NCI-H1694 (cell line): Measurements from ENCODE around the gene SMAD9.

ENCODE experiments used
- DNase-seq: peaks from one replicate; lab custom pipeline; 2025; lab: John Stamatoyannopoulos, UW

The SMAD9 gene

DNA sequence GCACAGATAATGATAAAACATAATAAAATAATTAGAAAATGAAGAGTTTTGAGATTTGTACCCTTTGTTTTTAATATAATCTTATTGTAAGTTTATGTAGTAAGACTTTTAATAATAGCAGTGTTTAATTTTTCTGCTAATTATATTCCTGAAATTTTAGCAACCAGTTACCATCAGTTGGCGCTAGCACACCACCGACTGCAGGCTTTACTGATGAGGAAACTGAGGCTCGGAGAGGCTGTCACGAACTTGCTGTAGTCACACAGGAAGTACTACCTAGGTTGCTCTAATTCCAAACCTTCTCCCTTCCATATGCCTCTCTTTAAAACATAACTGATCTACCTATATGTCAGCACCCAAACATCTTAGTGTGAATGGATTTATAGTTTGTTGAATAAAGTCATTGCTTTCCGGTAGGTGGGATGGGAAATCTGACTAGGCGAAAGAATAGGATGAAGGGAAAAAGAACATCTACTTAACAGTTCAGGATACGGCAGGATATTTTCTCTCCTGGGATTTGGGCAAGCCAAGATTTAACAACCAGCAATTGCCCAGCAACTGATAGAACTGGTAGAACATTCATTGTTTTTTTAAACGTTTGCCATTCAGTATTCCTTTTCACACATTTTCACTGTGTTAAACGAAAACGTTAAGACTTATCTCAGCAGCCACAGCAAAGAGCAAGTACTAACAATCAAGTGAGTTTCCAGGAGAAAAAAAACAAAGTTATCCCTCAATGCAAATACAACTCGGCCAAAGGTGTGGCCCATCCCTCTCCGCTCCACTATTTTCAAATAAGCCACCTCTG, 101.8 kb downstream of the SMAD9 start:
- no peak for DNase-seq

DNA sequence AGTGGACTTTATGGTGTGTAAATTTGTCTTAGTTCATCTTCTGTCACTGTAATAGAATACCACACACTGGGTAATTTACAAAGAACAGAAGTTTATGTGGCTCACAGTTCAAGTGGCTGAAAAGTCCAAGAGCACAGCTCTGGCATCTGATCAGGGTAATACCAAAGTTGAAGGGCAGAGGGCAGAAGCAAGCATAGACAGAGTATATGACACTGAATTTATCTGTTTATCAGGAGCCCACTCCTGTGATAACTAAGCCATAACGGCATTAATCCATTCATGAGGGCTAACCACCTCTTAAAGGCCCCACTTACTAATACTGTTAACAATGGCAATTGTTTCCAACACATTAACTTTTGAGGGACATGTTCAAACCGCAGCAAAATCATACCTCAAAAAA, 105.0 kb downstream of the SMAD9 start:
- DNase-seq: no peak

DNA sequence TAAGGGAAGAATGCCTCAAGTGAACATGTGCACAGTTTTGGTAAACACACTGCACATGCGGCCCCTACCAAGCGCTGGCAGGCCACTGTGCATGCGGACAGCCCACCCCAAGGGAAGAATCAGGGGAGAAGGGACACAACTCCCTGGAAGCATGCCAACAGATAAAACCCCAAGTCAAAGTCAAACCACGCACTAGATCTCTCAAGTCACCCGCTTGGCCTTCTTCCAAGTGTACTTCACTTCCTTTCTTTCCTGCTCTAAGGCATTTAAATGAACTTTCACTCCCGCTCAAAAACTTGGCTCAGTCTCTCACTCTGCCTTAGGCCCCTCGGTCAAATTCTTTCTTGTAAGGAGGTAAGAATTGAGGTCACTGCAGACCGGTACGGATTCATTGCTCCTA, 105.6 kb downstream of the SMAD9 start:
- DNase-seq: no peak

DNA sequence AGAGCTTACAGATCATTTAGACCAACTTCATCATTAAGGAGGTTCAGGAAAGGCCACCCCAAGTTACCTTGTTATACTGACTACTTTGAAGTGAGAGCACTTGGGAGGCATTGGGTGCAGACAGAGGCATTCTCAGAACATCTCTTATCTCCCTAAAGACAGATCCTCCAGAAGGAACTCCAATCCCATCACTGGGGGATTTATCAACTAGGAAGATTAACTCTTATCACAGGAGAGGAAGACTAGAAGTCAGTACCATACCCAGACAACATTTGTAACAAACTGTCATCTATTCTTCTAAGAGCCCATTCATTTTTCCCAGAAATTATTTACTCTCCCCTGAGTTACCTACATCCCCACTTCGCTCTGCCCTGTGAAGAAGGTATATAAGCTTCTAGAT, 106.8 kb downstream of the SMAD9 start:
- DNase-seq: no peak

DNA sequence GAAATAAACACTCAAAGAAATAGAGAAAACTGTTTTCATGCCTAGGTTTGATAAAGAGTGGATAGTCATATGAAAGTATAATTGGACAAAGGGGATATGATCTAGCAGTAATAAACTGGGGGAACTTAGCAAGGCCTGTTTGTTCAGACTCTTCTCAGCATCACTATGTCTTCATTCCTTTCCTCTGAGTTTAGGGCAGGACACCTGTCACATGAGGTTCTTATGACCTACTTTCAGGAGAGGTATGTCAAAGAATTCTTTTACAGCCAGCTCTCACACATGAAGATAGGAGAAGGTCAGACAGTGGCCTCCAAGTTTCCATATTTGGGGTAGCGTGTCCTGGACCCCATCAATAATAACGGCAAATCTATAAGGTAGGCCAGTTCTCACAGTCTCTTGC, 112.4 kb downstream of the SMAD9 start:
- no peak for DNase-seq

DNA sequence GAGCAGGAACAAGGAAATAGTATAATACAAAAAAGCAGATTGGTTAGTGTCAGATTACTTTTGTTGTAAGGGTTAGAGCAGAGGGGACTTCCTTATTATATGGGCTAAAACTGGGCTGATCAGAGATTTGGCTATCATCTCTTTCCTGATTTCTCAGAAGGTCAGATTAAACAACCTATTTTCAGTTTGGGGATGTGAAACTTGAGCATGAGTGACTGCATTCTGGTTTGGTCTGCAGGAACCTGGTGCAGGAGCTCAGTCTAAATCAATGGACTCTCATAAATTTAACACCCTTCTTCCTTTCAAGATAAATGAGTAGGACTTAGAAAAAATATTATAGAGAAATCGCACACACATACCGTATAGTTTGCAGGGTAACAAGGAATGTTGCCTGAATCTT, 113.9 kb downstream of the SMAD9 start:
- DNase-seq: no peak

DNA sequence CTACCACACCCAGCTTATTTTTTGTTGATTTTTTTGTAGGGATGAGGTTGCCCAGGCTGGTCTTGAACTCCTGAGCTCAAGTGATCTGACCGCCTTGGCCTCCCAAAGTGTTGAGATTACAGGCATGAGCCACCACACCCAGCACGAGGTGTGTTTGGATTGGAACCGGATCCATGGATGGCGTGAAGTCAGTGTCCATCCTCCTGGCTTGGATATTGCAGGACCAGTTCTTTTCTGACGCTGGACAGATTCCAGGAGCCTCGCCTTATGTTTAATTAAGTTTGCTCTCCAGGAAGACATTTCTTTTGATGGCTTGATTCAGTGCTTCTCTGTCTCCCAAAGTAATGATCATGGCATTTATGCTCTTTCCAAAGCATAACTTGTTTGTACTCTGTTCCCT, 115.5 kb downstream of the SMAD9 start:
- DNase-seq: no peak

DNA sequence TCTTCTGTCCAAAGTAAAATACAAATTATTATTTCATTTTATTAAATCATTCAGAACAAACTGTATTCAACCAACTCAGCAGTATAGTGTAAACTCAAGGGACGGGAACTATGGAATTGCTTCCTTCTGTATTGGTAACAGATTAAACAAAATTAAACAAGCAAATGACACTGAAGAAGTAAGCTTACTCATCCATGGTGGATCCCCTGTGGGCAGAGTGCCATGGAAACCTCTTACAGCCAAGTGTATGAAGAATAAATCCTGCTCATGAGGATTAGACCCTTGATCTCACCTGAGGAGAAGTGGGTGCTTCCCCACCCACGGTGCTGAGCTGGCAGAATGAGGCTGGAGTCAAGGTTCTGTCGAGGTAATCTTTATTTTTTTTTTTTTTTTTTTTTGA, 119.0 kb downstream of the SMAD9 start:
- no peak for DNase-seq

DNA sequence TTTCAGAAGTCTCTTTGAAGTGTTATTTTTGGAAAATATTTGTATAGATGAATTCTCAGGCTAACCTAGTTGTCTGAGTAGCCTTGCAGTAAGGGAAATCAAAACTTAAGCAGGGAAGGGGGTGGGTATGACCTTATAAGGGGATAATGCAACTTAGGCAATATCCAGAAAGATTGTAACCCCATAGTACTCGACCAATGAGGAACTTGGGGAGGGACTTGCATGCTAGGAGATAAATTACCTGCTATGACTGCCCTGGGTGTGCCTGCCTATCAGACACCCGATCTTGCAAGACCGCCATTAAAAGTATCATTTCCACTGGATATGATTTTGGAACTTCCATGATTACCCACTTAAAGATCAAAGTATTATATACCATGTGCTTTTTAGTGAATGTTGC, 124.0 kb downstream of the SMAD9 start:
- no peak for DNase-seq

DNA sequence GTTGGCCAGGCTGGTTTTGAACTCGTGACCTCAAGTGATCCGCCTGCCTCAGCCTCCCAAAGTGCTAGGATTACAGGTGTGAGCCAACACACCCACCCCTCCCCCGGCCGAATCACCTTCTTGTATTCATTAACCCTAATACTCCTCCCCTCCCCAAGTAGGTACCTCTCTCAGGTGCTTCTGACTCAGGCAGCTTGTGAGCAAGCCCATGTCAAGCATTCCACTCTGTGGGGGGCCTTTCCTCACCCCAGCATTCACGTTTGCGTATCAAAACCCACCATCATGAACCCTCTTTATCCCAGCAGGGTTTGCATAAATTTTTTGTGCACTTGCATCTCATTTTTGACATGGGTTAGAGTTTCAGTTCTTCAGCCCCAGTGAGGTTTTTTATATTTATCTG, 124.6 kb downstream of the SMAD9 start:
- no peak for DNase-seq
